NCI-H446 treated with DMSO at 0.1 percent for 48 hours (cell line): ENCODE measurements around the gene PSENEN.
A peak's percentile ranks its signal among the peaks of the same experiment; 100 is the strongest.

Experiments
- DNase-seq: peaks from one replicate; lab custom pipeline; 2025; lab: John Stamatoyannopoulos, UW

PSENEN gene

GRCh38 chr19:35745328-35746086 is at the start of gene PSENEN, which contains the start of gene U2AF1L4:
Gene PSENEN (plus strand): TSS chr19:35745651. CDS start chr19:35745931, 280 bp downstream.
Gene U2AF1L4 (minus strand): TSS chr19:35745418. CDS start chr19:35745391, 27 bp downstream.
- peak; percentile 98 for DNase-seq

GRCh38 chr19:35695895-35696422 is 49.5 kb upstream of the PSENEN start:
- no peak for DNase-seq

GRCh38 chr19:35696835-35697234 is 48.6 kb upstream of the PSENEN start:
- no peak for DNase-seq

GRCh38 chr19:35702223-35703012 is 43.0 kb upstream of the PSENEN start:
- DNase-seq: peak; percentile 97

GRCh38 chr19:35703343-35703742 is 42.1 kb upstream of the PSENEN start:
- DNase-seq: no peak

- DNase-seq: no peak
Observed at GRCh38 chr19:35704218-35704617, 41.2 kb upstream of the PSENEN start, which contains the start of gene ZBTB32. Gene ZBTB32 (plus strand): TSS chr19:35704558. CDS start chr19:35714627, 10,069 bp downstream.

- DNase-seq: no peak
Observed at GRCh38 chr19:35708391-35708790, 37.1 kb upstream of the PSENEN start.

GRCh38 chr19:35710784-35711723 is 34.4 kb upstream of the PSENEN start:
- no peak for DNase-seq

GRCh38 chr19:35712567-35713505 is 32.6 kb upstream of the PSENEN start:
- no peak for DNase-seq

GRCh38 chr19:35713506-35713850 is 32.0 kb upstream of the PSENEN start:
- DNase-seq: no peak

- no peak for DNase-seq
Observed at GRCh38 chr19:35713904-35714495, 31.5 kb upstream of the PSENEN start.

- no peak for DNase-seq
Observed at GRCh38 chr19:35714601-35715354, 30.7 kb upstream of the PSENEN start.

GRCh38 chr19:35715355-35715809 is 30.1 kb upstream of the PSENEN start:
- DNase-seq: no peak

- no peak for DNase-seq
Observed at GRCh38 chr19:35715981-35716800, 29.3 kb upstream of the PSENEN start.

- peak; percentile 49 for DNase-seq
Observed at GRCh38 chr19:35716801-35717664, 28.4 kb upstream of the PSENEN start.

GRCh38 chr19:35717665-35718344 is 27.6 kb upstream of the PSENEN start, which contains the start of gene KMT2B:
Gene KMT2B (plus strand): TSS chr19:35718003. CDS start chr19:35718019, 16 bp downstream.
- DNase-seq: peak; percentile 95
